PC-3 (cell line): Measurements from ENCODE around the gene NMRK2. TPM values are rescaled to one million over a fixed set of nuclear protein-coding genes. Genes with fewer than 3 reads are reported as not detected.
A peak's percentile ranks its signal among the peaks of the same experiment; 100 is the strongest.

Experiments used
- ATAC-seq: fragments of 200-7000 bp; cut with Tn5 transposase; 2 replicates; pipeline ENCODE4 v1.9.1; 2020; ENCODE audit warnings: mild to moderate bottlenecking, moderate library complexity
- BruUV-seq: library from RNA; stranded (reverse); fragments of 400-500 nt; replicated peaks from 2 replicates; lab custom pipeline; 2021; lab: Mats Ljungman, UMichigan
- CTCF ChIA-PET: fragments of 300-600 bp; sonication (Branson Sonifier 250); formaldehyde crosslinking; loops from one replicate; lab custom pipeline; 2022; ENCODE audit warnings: antibody characterized with exemption; lab: Charles Lee
- POLR2A ChIA-PET: fragments of 300-600 bp; sonication (Branson Sonifier 250); formaldehyde crosslinking; loops from one replicate; lab custom pipeline; 2022; ENCODE audit warnings: antibody characterized with exemption; ENCODE audit not compliant: unreplicated experiment; lab: Charles Lee
- DNase-seq: peaks from one replicate; pipeline ENCODE4 v3.0.0-alpha.2; 2015
- H2AFZ ChIP-seq: fragments of 300-600 bp; sonication (generic); 2 replicates; pipeline ENCODE4 v1.6.0; 2016; ENCODE audit warnings: antibody characterized with exemption, low read length
- H3F3A ChIP-seq: fragments of 300-600 bp; sonication (generic); one replicate; pipeline ENCODE4 v1.6.0; 2017; ENCODE audit warnings: antibody characterized with exemption, low read length, control low read depth, mild to moderate bottlenecking; ENCODE audit not compliant: unreplicated experiment
- H3K27ac ChIP-seq: fragments of 300-600 bp; sonication (generic); 2 replicates; pipeline ENCODE4 v1.5.1; 2016; ENCODE audit warnings: mild to moderate bottlenecking, low read length
- H3K27me3 ChIP-seq: fragments of 300-600 bp; sonication (generic); 2 replicates; pipeline ENCODE4 v1.6.1; 2016; ENCODE audit warnings: low read length, mixed read lengths
- H3K36me3 ChIP-seq: fragments of 300-600 bp; sonication (generic); 2 replicates; pipeline ENCODE4 v1.6.1; 2016; ENCODE audit warnings: low read depth, mixed run types, low read length, mixed read lengths
- H3K4me1 ChIP-seq: fragments of 300-600 bp; sonication (generic); 2 replicates; pipeline ENCODE4 v1.5.1; 2016; ENCODE audit warnings: low read length; ENCODE audit not compliant: insufficient read depth
- H3K4me2 ChIP-seq: fragments of 300-600 bp; sonication (generic); 2 replicates; pipeline ENCODE4 v1.6.0; 2016; ENCODE audit warnings: low read length
- H3K4me3 ChIP-seq: fragments of 300-600 bp; sonication (generic); 2 replicates; pipeline ENCODE4 v1.5.1; 2016; ENCODE audit warnings: mild to moderate bottlenecking, low read length, mixed read lengths
- H3K79me2 ChIP-seq: fragments of 300-600 bp; sonication (generic); 2 replicates; pipeline ENCODE4 v1.6.1; 2017; ENCODE audit warnings: low read length, mixed read lengths
- H3K9ac ChIP-seq: fragments of 300-600 bp; sonication (generic); 2 replicates; pipeline ENCODE4 v1.6.0; 2016; ENCODE audit warnings: mild to moderate bottlenecking, low read length
- H3K9me2 ChIP-seq: fragments of 300-600 bp; sonication (generic); replicated peaks from 2 replicates; pipeline ENCODE4 v1.6.1; 2016; ENCODE audit warnings: mixed run types, low read length, mixed read lengths
- H3K9me3 ChIP-seq: fragments of 300-600 bp; sonication (generic); 2 replicates; pipeline ENCODE4 v1.6.1; 2016; ENCODE audit warnings: low read length, mixed read lengths
- H4K20me1 ChIP-seq: fragments of 300-600 bp; sonication (generic); 2 replicates; pipeline ENCODE4 v1.6.1; 2016; ENCODE audit warnings: low read length, mixed read lengths
- CTCF ChIP-seq: fragments of 300-600 bp; sonication (generic); conservative IDR thresholded peaks from 2 replicates; pipeline ENCODE4 v1.5.1; 2017; ENCODE audit warnings: antibody characterized with exemption, low read depth, mild to moderate bottlenecking, low read length
- EZH2 ChIP-seq: fragments of 300-600 bp; sonication (generic); IDR thresholded peaks from one replicate; pipeline ENCODE4 v1.6.1; 2017; ENCODE audit warnings: antibody characterized with exemption, mild to moderate bottlenecking, low read length; ENCODE audit not compliant: unreplicated experiment
- EZH2phosphoT487 ChIP-seq: fragments of 300-600 bp; sonication (generic); IDR thresholded peaks from 2 replicates; pipeline ENCODE4 v1.6.1; 2018; ENCODE audit warnings: mild to moderate bottlenecking, antibody characterized with exemption, low read length, borderline replicate concordance
- intact Hi-C: fragments of 100-400 bp; cut with micrococcal nuclease; formaldehyde crosslinking; loops from 2 replicates; pipeline ENCODE4 v1.9.0; 2023
- total RNA-seq: library from RNA; depleted of rRNA; stranded (reverse); fragments of >200 nt; gene quantifications from 2 replicates; pipeline ENCODE4 v1.2.3, GENCODE V29; 2014

The NMRK2 gene
- total RNA-seq, 1 experiment from 2014 or later: not detected

DNA sequence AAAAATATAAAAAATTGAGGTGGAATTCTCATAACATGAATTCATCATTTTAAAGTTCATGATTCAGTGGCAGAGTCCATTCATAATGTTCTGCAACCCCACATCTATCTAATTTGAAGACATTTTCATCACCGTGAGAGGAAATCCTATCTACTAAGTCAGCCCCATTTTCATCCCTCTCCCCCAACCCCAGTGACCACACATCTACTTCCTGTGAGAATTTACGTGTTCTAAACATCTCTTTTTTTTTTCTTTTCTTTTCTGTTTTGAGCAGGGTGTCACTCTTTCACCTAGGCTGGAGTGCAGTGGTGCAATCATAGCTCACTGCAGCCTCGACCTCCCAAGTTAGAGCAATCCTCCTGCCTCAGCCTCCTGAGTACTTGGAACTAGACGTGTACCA, 34.9 kb upstream of the NMRK2 start:
- H3K27me3 ChIP-seq: no peaks in the 10 kb centered on the region
- CTCF ChIA-PET: no interaction called here
- no peak for ATAC-seq
- H3K4me3 ChIP-seq: no peak overlapping the region
- no peaks in the 10 kb centered on the region for H3K4me1 ChIP-seq
- H3K9me3 ChIP-seq: no peaks in the 10 kb centered on the region
- H3F3A ChIP-seq: no peaks in the 10 kb centered on the region
- no peaks in the 10 kb centered on the region for H4K20me1 ChIP-seq
- POLR2A ChIA-PET: no interaction called here
- no peak overlapping the region for H3K4me2 ChIP-seq
- H3K9ac ChIP-seq: no peak overlapping the region
- intact Hi-C loops: no loop called here
- TF ChIP-seq CTCF (no peak), EZH2phosphoT487 (no peak)
- H3K79me2 ChIP-seq: no peaks in the 10 kb centered on the region
- BruUV-seq: no TSS peak
- DNase-seq: no peak
- no peak overlapping the region for H3K27ac ChIP-seq
- no peaks in the 10 kb centered on the region for H3K36me3 ChIP-seq
- no peak overlapping the region for H2AFZ ChIP-seq
- no peaks in the 10 kb centered on the region for H3K9me2 ChIP-seq

GRCh38 chr19:3898426-3898825, 34.4 kb upstream of the NMRK2 start:
- Histone ChIP-seq H3K4me1 (no peaks in the 10 kb centered on the region), H3K27ac (no peak overlapping the region), H3K79me2 (no peaks in the 10 kb centered on the region), H3K4me3 (no peak overlapping the region), H3K27me3 (no peaks in the 10 kb centered on the region), H3K9me2 (no peaks in the 10 kb centered on the region), H4K20me1 (no peaks in the 10 kb centered on the region), H3K9ac (no peak overlapping the region), H3K4me2 (no peak overlapping the region), H3K36me3 (no peaks in the 10 kb centered on the region), H3K9me3 (no peaks in the 10 kb centered on the region), H3F3A (no peaks in the 10 kb centered on the region), H2AFZ (no peak overlapping the region)
- DNase-seq: no peak
- no TSS peak for BruUV-seq
- no peak for ATAC-seq
- CTCF ChIA-PET: no interaction called here
- POLR2A ChIA-PET: no interaction called here
- intact Hi-C loops: no loop called here
- no peak for TF ChIP-seq CTCF
- no peak for TF ChIP-seq EZH2
- no peak for TF ChIP-seq EZH2phosphoT487

DNA sequence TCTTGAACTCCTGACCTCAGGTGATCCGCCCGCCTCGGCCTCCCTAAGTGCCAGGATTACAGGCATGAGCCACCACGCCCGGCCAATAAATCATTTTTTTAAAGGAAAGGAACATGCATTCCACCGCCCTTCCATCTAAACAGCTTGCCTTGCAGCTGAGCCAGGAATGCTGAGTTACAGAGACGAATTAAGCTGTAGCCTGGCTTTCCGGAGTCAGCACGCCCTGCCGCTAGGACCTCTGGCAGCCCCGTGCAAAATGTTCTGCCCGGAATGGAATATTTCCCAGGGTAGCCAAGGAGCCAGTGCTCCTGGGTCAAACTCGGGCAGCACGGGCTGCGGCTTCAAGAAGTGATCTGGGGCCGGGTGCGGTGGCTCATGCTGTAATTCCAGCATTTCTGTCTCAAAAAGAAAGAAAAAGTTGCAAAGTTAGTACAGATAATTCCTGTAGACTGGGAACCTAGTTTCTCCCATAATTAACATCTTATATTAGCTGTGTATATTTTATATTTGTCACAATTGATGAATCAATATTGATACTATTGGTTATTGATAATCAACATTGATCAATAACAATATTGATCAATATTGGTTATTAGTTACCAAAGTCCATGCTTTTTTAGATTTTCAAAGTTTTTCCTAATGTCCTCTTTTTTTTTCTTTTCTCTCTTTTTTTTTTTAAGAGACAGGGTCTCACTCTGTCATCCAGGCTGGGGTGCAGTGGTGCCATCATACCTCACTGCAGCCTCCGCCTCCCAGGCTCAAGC, 33.2 kb upstream of the NMRK2 start:
- CTCF ChIA-PET: no interaction called here
- H4K20me1 ChIP-seq: no peaks in the 10 kb centered on the region
- no peaks in the 10 kb centered on the region for H3K27me3 ChIP-seq
- 0 out of 2 replicates have a peak overlapping the region, but pooled peaks have one; percentile 16 for H3K4me2 ChIP-seq
- no peaks in the 10 kb centered on the region for H3K9me3 ChIP-seq
- H3K9me2 ChIP-seq: no peaks in the 10 kb centered on the region
- ATAC-seq (no peak), DNase-seq (peak; percentile 4)
- H3F3A ChIP-seq: no peaks in the 10 kb centered on the region
- no peak for TF ChIP-seq EZH2phosphoT487
- no peak for TF ChIP-seq CTCF
- no peak for TF ChIP-seq EZH2
- H3K9ac ChIP-seq: no peak overlapping the region
- no peak overlapping the region for H3K27ac ChIP-seq
- POLR2A ChIA-PET: no interaction called here
- no peak overlapping the region for H2AFZ ChIP-seq
- no peaks in the 10 kb centered on the region for H3K4me1 ChIP-seq
- no TSS peak for BruUV-seq
- H3K79me2 ChIP-seq: no peaks in the 10 kb centered on the region
- H3K36me3 ChIP-seq: no peaks in the 10 kb centered on the region
- intact Hi-C loops: no loop called here
- H3K4me3 ChIP-seq: no peak overlapping the region
